Neuron (in vitro differentiated cells): ENCODE measurements around the gene OR12D1.
"Not testable (repeated sequence)": the region's sequence is repeated elsewhere in the genome, so short reads cannot be mapped to it uniquely, and the experiment has no call there.

Experiments
- H2AFZ ChIP-seq: one replicate; pipeline ENCODE4 v1.6.1; 2013; ENCODE audit warnings: low read depth, mild to moderate bottlenecking, inconsistent platforms, low read length, moderate library complexity
- H3K27me3 ChIP-seq: one replicate; pipeline ENCODE4 v1.6.1; 2013; ENCODE audit warnings: low read length; ENCODE audit not compliant: insufficient read depth
- H3K36me3 ChIP-seq: one replicate; pipeline ENCODE4 v1.6.1; 2013; ENCODE audit warnings: low read length; ENCODE audit not compliant: insufficient read depth
- H3K4me1 ChIP-seq: one replicate; pipeline ENCODE4 v1.6.1; 2013; ENCODE audit warnings: low read length; ENCODE audit not compliant: insufficient read depth
- H3K4me3 ChIP-seq: 2 replicates; pipeline ENCODE4 v1.5.1; 2013; ENCODE audit warnings: mild to moderate bottlenecking, low read length, moderate library complexity
- H3K9me3 ChIP-seq: one replicate; pipeline ENCODE4 v1.6.1; 2013; ENCODE audit warnings: low read length

Gene OR12D1

DNA sequence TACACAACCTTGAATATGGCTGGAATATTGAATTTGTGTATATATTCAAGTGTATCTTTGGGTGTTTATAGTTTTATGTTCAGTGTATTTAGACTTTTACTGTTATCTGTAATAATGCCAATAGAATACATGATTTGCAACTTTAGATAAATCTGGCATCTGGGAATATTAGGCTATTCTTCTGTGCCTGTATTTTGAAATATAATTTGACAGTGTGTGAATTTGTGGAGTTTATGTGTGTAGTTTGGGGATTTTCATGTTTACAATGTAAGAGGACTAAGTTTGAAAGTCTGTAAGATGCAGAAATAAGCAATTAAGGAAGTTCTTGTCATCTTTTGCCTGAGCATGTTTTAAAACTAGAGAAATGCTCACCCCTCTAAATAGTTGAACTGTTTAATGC, 24.3 kb downstream of the OR12D1 start, which contains the start of gene OR10C1:
OR10C1 (plus strand) TSS at position 301 of the 400 bp plus-strand sequence. CDS start 710 bp downstream, outside the sequence.
- H3K36me3 ChIP-seq: no peaks in the 10 kb centered on the region
- no peak within 1 kb of the TSS for H2AFZ ChIP-seq
- H3K27me3 ChIP-seq: no peaks in the 10 kb centered on the region
- no peak within 1 kb of the TSS for H3K4me3 ChIP-seq
- no peaks in the 10 kb centered on the region for H3K9me3 ChIP-seq
- no peaks in the 10 kb centered on the region for H3K4me1 ChIP-seq

DNA sequence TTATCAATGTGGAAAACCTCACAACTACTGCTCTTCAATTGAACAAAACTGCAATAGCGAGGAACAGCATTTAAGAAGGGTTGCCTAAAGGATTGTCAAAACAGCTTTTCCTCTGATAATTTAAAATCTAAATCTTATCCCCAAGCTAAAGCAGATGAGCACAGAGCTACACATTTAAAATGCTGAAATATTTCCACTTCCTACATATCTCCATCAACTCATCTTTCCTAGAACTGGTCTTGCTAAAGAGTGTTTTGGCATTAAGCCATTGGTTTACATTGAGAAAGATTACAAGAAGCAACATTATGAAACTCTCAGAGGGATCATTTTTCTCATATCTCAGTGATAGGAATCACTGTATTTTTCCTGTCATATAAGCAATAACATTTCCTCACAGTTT, 28.0 kb downstream of the OR12D1 start:
- H3K36me3 ChIP-seq: no peaks in the 10 kb centered on the region
- H3K4me1 ChIP-seq: peaks cover 5% of the 10 kb centered on the region
- H3K27me3 ChIP-seq: no peaks in the 10 kb centered on the region
- no peak overlapping the region for H3K4me3 ChIP-seq
- H2AFZ ChIP-seq: no peak overlapping the region
- H3K9me3 ChIP-seq: no peaks in the 10 kb centered on the region

DNA sequence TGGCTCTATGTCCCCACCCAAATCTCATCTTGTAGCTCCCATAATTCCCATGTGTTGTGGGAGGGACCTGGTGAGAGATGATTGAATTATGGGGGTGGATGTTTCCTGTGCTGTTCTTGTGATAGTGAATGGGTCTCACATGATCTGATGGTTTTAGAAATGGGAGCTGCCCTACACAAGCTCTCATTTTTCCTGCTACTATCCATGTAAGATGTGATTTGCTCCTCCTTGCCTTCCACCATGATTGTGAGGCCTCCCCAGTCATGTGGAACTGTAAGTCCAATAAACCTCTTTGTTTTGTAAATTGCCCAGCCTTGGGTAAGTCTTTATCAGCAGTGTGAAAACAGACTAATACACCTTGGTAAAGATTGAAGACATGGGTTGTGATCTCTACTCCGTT, 29.3 kb downstream of the OR12D1 start:
- not testable (repeated sequence) for H3K9me3 ChIP-seq, H3K4me3 ChIP-seq, H3K27me3 ChIP-seq, H3K4me1 ChIP-seq, H3K36me3 ChIP-seq, H2AFZ ChIP-seq

DNA sequence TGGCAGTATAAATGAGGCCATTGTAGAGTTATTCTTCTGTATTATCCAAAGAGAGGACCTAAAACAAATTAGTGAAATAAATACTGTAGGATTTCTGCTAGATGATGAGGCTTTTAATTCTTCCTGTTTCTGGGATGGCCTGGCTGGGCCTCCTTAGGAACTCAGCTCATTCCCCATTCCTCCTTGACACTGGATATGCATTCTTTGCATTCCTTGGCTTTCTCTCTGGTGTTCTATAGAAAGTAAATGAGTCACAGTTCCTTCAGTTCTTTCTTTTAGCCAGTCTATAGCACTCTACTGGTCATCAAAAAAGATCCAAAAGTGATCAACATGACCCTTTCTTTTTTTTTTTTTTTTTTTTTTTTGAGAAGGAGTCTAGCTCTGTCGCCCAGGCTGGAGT, 32.9 kb downstream of the OR12D1 start:
- Histone ChIP-seq H3K9me3 (no peaks in the 10 kb centered on the region), H3K27me3 (no peaks in the 10 kb centered on the region), H3K4me1 (peaks cover 6% of the 10 kb centered on the region), H3K4me3 (no peak overlapping the region), H2AFZ (no peak overlapping the region), H3K36me3 (no peaks in the 10 kb centered on the region)

DNA sequence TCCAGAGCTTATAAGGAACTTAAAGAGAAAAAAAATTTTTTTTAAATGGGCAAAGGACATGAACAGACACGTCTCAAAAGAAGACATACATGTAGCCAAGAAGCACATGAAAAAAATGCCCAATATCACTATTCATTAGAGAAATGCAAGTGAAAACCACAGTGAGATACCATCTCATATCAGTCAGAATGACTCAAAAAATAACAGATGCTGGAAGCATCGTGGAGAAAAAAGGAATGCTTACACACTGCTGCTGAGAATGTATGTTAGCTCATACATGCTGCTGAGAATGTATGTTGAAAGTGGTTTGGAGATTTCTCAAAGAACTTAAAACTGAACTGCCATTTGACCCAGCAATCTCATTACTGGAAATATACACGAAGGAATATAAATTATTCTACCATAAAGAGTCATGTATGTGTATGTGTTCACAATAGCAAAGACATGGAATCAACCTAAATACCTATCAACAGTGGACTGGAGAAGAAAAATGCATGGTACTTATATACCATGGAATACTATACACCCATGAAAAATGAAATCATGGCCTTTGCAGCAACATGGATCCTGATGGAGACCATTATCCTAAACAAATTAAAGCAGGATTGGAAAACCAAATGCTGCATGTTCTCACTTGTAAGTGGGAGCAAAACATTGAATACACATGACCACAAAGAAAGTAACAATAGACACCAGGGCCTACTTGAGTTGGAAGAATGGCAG, 36.9 kb downstream of the OR12D1 start:
- no peak overlapping the region for H2AFZ ChIP-seq
- H3K36me3 ChIP-seq: no peaks in the 10 kb centered on the region
- peaks cover 6% of the 10 kb centered on the region for H3K4me1 ChIP-seq
- H3K27me3 ChIP-seq: no peaks in the 10 kb centered on the region
- H3K9me3 ChIP-seq: no peaks in the 10 kb centered on the region
- H3K4me3 ChIP-seq: no peak overlapping the region

DNA sequence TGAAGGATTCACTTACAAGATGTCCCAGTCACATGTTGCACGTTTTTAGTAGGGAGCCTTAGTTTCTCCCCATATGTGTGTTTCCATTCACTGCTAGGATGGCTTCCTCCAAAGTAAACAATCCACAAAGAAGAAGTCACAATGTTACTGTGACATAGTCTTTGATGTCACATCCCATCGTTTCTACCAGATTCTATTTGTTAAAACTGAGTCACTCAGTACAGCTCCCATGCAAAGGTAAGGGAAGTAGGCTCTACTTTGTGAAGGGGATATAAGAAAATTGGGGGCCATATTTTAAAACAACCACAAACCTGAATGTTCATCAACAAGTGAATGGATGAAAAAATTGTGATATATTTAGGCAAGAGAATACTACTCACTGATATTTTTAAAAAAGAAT, 42.2 kb downstream of the OR12D1 start, which contains the start of the genes OR11A1 and OR2H1:
OR11A1 (minus strand) TSS at position 101 of the 400 bp plus-strand sequence. CDS start 29,430 bp downstream, outside the sequence.
OR2H1 (plus strand) TSS at position 185 of the 400 bp plus-strand sequence. CDS start 4,615 bp downstream, outside the sequence.
- Histone ChIP-seq H3K9me3 (no peaks in the 10 kb centered on the region), H3K36me3 (no peaks in the 10 kb centered on the region), H3K4me3 (no peak within 1 kb of the TSS), H3K27me3 (peaks cover 6% of the 10 kb centered on the region), H3K4me1 (no peaks in the 10 kb centered on the region), H2AFZ (no peak within 1 kb of the TSS)

DNA sequence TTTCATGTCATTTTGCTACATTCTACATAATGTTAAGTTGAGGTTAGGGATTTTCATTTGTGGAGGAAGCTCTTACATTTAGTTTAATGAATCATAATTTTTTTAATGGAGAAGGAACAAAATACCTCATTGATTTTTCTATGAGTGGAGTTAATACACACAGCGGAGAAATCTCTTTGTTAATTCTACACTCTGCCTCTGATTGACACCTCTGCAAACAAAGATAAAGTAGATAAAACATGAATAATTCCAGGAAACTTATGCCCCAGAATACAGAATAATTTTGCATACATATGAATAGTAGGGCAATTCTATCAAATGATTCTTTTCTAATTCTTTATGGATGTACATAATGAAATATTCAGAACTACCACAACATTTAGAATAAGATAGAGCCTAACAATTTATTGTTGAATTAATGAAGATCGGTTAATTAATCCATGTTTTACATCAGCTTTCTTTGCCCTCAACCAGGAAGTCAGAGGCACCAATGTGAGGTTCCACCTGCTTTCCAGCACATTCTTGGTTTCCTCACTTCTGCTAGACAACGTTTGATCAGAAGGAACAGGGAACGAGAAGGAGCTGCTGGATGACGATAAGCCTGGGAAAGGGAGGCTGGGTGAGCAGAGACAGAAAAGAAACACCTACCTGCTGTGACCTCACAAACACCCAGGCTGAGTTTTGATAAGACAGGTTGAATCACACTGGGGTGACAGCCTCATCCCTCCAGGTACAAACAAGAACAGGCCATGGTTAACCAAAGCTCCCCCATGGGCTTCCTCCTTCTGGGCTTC, 46.5 kb downstream of the OR12D1 start:
- peaks cover 6% of the 10 kb centered on the region for H3K27me3 ChIP-seq
- H3K4me1 ChIP-seq: no peaks in the 10 kb centered on the region
- no peak overlapping the region for H2AFZ ChIP-seq
- no peak overlapping the region for H3K4me3 ChIP-seq
- H3K36me3 ChIP-seq: no peaks in the 10 kb centered on the region
- no peaks in the 10 kb centered on the region for H3K9me3 ChIP-seq

DNA sequence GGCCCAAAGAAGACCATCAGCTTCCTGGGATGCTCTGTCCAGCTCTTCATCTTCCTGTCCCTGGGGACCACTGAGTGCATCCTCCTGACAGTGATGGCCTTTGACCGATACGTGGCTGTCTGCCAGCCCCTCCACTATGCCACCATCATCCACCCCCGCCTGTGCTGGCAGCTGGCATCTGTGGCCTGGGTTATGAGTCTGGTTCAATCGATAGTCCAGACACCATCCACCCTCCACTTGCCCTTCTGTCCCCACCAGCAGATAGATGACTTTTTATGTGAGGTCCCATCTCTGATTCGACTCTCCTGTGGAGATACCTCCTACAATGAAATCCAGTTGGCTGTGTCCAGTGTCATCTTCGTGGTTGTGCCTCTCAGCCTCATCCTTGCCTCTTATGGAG, 47.3 kb downstream of the OR12D1 start:
- no peaks in the 10 kb centered on the region for H3K4me1 ChIP-seq
- H3K4me3 ChIP-seq: no peak overlapping the region
- no peaks in the 10 kb centered on the region for H3K9me3 ChIP-seq
- H2AFZ ChIP-seq: no peak overlapping the region
- peaks cover 6% of the 10 kb centered on the region for H3K27me3 ChIP-seq
- H3K36me3 ChIP-seq: no peaks in the 10 kb centered on the region

DNA sequence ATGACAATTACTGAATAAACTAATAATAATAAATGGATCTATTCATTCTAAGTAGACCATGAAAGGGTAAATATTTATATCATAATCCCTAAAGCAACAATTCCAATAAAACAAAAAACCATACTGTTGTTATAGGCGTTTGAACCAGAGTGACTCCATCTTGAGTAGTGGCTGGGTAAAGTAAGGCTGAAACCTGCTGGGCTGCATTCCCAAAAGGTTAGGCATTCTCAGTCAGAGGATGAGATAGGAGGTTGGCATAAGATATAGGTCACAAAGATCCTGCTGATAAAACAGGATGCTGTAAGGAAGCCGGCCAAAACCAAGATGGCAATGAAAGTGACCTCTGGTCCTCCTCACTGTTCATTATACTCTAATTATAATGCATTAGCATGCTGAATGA, 50.6 kb downstream of the OR12D1 start:
- no peak overlapping the region for H2AFZ ChIP-seq
- no peaks in the 10 kb centered on the region for H3K4me1 ChIP-seq
- H3K36me3 ChIP-seq: no peaks in the 10 kb centered on the region
- H3K4me3 ChIP-seq: no peak overlapping the region
- H3K9me3 ChIP-seq: no peaks in the 10 kb centered on the region
- H3K27me3 ChIP-seq: peaks cover under 1% of the 10 kb centered on the region

DNA sequence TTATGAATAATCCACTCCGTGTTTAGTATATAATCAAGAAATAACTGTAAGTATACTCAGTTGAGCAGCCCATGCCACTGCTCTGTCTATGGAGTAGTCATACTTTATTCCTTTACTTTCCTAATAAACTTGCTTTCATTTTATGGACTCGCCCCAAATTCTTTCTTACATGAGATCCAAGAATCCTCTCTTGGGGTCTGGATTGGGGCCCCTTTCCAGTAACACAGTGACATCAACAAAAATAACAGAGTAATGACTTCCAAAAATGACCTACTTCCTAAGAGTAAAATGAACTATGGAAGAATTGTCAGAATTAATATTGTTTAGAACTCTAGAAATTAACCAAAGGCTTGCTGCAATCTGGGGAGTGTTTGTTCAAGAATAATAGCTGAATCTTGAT, 51.1 kb downstream of the OR12D1 start:
- Histone ChIP-seq H3K4me3 (no peak overlapping the region), H3K36me3 (no peaks in the 10 kb centered on the region), H3K27me3 (peaks cover 4% of the 10 kb centered on the region), H2AFZ (no peak overlapping the region), H3K4me1 (no peaks in the 10 kb centered on the region), H3K9me3 (no peaks in the 10 kb centered on the region)

DNA sequence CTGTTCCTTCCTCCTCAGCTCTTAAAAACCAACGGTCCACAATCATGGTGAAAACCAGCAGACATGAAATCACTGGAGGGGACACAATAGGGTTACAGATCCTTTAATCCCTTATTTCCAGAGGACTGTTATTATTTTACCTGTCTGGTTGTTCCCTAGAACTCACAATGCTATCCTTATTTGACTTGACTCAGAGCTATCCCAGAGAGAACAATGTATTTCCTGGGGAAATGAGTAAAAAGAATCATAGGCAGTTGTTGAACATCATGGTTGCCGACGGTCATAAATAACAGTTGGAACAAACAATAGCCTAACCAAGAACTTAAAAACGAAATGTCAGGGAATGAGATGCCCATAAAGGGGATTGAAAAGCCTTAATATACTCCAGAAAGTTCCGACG, 51.5 kb downstream of the OR12D1 start:
- Histone ChIP-seq H3K4me3 (no peak overlapping the region), H3K27me3 (peaks cover 4% of the 10 kb centered on the region), H3K36me3 (no peaks in the 10 kb centered on the region), H3K9me3 (no peaks in the 10 kb centered on the region), H3K4me1 (no peaks in the 10 kb centered on the region), H2AFZ (no peak overlapping the region)
